GM12864 (cell line): Measurements from ENCODE around the gene RPUSD4.

Experiments
- DNase-seq: peaks from one replicate; pipeline ENCODE4 v3.0.0-alpha.2; 2011; ENCODE audit warnings: low read depth
- H3K4me3 ChIP-seq: 2 replicates; pipeline ENCODE4 v1.5.1; 2011; ENCODE audit warnings: mild to moderate bottlenecking, low read depth, low read length, control low read depth
- TF ChIP-seq, protein P1 (sequence below): IDR thresholded peaks from 2 replicates; pipeline ENCODE4 v1.5.1; 2011; ENCODE audit warnings: low read depth, mild to moderate bottlenecking, moderate library complexity, low read length, control low read depth, inconsistent platforms; ENCODE audit errors: missing control alignments

RPUSD4 gene

DNA sequence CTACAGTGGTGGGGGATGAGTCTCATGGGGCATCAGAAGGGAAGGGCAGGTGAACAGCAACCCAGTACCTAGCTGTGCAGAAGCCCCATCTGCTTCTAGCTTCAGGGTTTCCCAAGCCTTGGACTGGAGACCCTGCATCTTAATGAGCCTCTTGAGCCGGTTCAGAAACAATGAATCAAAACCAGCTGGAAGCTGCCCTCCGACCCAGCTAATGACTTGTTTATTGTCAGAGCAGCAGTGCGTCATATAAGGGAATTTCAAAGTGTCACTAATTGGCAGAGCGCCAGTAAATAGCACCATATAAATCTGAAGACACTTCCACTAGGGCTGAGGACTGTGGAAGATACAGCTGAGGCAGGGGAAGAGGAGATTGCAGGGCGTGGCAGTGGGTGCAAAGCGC is 57.5 kb downstream of the RPUSD4 start:
- DNase-seq: no peak
- no peak overlapping the region for H3K4me3 ChIP-seq
- TF ChIP-seq, protein P1, sequence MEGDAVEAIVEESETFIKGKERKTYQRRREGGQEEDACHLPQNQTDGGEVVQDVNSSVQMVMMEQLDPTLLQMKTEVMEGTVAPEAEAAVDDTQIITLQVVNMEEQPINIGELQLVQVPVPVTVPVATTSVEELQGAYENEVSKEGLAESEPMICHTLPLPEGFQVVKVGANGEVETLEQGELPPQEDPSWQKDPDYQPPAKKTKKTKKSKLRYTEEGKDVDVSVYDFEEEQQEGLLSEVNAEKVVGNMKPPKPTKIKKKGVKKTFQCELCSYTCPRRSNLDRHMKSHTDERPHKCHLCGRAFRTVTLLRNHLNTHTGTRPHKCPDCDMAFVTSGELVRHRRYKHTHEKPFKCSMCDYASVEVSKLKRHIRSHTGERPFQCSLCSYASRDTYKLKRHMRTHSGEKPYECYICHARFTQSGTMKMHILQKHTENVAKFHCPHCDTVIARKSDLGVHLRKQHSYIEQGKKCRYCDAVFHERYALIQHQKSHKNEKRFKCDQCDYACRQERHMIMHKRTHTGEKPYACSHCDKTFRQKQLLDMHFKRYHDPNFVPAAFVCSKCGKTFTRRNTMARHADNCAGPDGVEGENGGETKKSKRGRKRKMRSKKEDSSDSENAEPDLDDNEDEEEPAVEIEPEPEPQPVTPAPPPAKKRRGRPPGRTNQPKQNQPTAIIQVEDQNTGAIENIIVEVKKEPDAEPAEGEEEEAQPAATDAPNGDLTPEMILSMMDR: no peak

DNA sequence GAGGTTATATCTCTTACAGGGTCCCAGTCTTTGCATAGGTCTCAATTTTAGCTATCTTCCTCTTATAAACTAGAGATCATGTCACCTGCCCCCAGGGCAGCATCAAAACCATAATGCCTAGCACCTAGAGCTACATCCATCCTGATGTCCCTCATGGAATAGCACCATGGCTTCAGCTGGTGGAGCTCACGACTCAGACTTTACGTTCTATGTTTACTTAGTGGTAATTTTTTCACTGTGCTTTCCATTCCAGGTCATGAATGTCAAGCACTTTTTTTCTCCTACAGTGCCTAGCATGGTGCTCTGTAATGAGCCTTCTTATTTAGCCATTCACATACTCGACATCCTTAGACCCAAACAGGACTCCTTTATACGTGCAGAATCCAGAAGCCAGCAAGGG is 58.4 kb downstream of the RPUSD4 start:
- no peak overlapping the region for H3K4me3 ChIP-seq
- TF ChIP-seq, protein P1: no peak
- no peak for DNase-seq

DNA sequence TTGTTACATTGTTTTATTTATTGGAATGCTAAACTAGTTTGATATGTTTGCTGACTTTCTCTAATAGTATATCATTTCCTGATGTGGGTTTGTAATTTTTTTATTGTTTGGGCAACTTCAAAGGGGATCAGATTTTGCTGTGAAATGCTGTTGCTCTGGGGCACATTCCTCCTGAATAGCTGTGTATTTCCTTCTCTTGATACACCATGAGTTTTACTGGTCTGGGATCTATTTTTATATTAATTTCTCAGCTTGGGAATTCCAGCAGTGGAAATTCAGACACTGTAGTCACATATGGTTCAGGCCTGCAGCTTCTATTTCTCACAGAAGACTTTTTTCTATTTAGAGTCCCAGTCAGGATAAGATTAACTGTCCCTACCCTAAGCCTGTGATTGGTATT is 58.9 kb downstream of the RPUSD4 start:
- TF ChIP-seq, protein P1: no peak
- H3K4me3 ChIP-seq: no peak overlapping the region
- no peak for DNase-seq

DNA sequence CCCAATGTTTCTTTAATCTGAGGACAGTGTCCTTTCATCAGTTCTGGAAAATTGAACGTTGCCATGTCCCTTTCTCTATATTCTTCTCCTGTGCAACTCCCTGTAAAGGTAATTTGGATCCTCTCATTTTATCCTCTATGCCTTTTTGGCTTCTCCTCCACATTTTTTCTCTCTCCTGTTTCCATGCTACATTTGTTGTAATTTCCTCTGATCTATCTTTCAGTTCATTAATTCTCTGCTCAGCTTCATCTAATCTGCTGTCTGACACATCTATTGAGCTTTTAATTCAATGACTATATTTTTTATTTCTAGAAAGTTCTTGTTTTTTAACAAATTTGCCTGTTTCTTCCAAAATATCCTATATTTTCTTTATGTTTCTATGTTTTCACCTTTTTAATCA is 59.3 kb downstream of the RPUSD4 start:
- DNase-seq: no peak
- TF ChIP-seq, protein P1: no peak
- no peak overlapping the region for H3K4me3 ChIP-seq
